ENCODE measurements around the gene TMEM161B. TPM values are rescaled to one million over a fixed set of nuclear protein-coding genes. Genes with fewer than 3 reads are reported as not detected.

The TMEM161B gene
- total RNA-seq, result 10 to 100 TPM in 1 of 2 donors, 1 to 10 TPM in 1; 6.4 to 11.7 TPM

DNA sequence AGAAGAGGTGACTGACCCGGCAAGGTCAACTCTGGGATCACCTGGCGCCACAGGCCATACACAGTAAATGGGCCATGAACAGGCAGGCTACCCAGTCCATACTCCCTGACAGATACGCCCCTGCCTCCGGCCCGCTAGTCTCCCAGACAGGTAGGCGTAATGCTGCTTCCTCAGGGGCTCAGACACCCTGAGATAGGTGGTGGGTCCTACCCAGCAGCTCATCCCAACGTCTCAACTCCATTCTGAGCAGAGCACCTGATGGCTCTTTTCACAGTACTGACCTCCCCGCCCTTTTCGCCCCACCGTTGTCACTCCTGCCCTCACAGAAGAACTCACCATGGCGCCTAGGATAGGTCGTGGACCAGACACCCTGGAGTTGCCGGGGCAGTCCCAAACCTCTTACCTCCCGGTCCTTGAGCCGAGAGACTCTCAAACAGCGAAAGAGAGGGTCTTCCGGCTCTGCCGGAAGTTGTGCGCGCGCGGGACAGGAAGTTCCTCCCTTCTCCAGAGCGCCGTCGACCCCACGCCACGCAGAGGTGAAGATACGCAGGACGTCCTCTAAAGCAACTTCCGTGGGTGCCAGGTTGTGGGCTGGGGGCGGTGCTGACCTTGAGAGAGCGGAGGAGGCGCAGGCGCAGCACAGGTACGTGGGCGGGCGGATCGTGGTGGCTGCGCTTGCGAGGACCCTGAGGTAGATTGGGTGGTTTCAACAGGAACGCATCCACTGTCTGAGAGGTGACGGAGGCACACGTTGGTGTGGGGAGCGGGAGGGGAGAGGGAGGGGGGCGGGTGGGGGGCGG is at the start of gene TMEM161B:
Gene TMEM161B, minus strand, starts transcription at position 461 of the 800 bp plus-strand sequence. Its CDS starts 122 bp downstream, at position 339.
- peak within 1 kb of the TSS; percentile 74 to 85 for H3K27ac ChIP-seq
- TF ChIP-seq, protein P1, sequence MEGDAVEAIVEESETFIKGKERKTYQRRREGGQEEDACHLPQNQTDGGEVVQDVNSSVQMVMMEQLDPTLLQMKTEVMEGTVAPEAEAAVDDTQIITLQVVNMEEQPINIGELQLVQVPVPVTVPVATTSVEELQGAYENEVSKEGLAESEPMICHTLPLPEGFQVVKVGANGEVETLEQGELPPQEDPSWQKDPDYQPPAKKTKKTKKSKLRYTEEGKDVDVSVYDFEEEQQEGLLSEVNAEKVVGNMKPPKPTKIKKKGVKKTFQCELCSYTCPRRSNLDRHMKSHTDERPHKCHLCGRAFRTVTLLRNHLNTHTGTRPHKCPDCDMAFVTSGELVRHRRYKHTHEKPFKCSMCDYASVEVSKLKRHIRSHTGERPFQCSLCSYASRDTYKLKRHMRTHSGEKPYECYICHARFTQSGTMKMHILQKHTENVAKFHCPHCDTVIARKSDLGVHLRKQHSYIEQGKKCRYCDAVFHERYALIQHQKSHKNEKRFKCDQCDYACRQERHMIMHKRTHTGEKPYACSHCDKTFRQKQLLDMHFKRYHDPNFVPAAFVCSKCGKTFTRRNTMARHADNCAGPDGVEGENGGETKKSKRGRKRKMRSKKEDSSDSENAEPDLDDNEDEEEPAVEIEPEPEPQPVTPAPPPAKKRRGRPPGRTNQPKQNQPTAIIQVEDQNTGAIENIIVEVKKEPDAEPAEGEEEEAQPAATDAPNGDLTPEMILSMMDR (IDR thresholded peaks at IDR 0.05), result no peak
- no peaks in the 10 kb centered on the region for H3K9me3 ChIP-seq
- peak within 1 kb of the TSS; percentile 73 to 87 for H3K4me3 ChIP-seq
- peaks cover 0 to 26% of the 10 kb centered on the region in 2 donors for H3K4me1 ChIP-seq
- peak; percentile 81 for DNase-seq (ENCODE audit: low spot score)
- no peaks in the 10 kb centered on the region for H3K27me3 ChIP-seq
- H3K36me3 ChIP-seq, result no peaks in the 10 kb centered on the region

DNA sequence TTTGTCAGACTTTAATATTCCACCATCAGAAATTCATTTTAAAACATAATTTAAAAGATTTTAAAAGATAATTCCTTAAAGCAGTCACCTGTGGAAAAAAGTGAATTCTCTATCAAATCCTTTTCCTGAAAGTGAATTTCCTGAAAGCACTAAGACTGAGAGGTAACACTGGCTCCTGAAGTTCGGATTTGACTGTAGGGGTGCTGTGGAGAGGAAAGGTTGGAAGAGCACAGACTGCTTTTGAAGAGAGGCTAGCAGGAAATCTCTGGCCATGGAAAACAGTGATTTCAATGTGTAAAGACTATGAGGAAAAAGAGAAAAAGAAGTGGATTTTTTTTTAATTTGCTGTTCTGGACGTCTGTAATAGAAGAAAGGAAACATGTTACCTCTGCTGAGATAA is 35.7 kb upstream of the TMEM161B start:
- no peaks in the 10 kb centered on the region for H3K9me3 ChIP-seq
- no peaks in the 10 kb centered on the region for H3K27me3 ChIP-seq
- no peak overlapping the region for H3K4me3 ChIP-seq
- no peaks in the 10 kb centered on the region for H3K4me1 ChIP-seq
- TF ChIP-seq, protein P1 (IDR thresholded peaks at IDR 0.05), result no peak
- no peak overlapping the region for H3K27ac ChIP-seq
- no peaks in the 10 kb centered on the region for H3K36me3 ChIP-seq
- DNase-seq (ENCODE audit: low spot score), result no peak

DNA sequence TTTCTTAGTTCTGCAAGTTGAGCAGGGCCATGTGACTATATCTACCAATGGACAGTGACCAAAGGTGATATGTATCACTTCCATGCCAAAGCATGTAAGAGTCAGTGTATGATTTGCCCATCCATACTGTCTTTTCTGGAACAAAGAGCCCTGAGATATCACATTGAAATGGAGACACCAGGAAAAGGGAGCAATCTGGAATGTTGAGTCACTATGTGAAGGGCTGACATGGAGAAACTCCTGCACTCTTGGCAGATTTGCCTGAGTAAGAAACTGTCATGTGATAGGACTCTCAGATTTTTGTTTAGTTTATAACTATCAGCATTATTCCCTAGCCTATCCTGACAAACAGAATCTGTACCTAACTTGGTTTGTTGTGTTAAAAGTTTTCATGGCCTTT is 29.8 kb upstream of the TMEM161B start:
- no peaks in the 10 kb centered on the region for H3K4me1 ChIP-seq
- H3K4me3 ChIP-seq, result no peak overlapping the region
- TF ChIP-seq, protein P1 (IDR thresholded peaks at IDR 0.05), result no peak
- DNase-seq (ENCODE audit: low spot score), result no peak
- H3K9me3 ChIP-seq, result peaks cover 0 to 12% of the 10 kb centered on the region in 2 donors
- H3K36me3 ChIP-seq, result peaks cover 8% of the 10 kb centered on the region
- H3K27me3 ChIP-seq, result no peaks in the 10 kb centered on the region
- no peak overlapping the region for H3K27ac ChIP-seq

DNA sequence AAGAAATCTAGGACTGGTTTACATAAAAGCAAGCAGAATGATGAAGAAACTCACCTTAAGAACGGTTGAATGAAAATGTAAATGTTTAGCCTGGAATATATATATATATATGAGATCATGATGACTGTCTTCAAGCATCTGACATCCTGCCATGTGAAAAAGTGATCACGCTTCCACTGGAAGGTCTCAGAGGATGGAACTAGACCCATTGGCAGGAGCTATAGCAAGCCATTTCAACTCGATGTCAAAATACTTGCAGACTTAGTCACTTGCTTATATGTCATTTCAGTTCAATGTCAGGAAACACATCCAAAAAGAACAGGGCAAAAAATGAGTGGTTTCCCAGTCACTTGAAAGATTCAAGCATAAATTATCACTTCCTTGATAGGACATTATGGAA is 22.2 kb upstream of the TMEM161B start:
- Histone ChIP-seq H3K4me3 (no peak overlapping the region), H3K9me3 (peaks cover 0 to 12% of the 10 kb centered on the region in 2 donors), H3K4me1 (no peaks in the 10 kb centered on the region), H3K27me3 (no peaks in the 10 kb centered on the region), H3K36me3 (peaks cover 46% of the 10 kb centered on the region), H3K27ac (no peak overlapping the region)
- TF ChIP-seq, protein P1 (IDR thresholded peaks at IDR 0.05), result no peak
- no peak for DNase-seq (ENCODE audit: low spot score)

DNA sequence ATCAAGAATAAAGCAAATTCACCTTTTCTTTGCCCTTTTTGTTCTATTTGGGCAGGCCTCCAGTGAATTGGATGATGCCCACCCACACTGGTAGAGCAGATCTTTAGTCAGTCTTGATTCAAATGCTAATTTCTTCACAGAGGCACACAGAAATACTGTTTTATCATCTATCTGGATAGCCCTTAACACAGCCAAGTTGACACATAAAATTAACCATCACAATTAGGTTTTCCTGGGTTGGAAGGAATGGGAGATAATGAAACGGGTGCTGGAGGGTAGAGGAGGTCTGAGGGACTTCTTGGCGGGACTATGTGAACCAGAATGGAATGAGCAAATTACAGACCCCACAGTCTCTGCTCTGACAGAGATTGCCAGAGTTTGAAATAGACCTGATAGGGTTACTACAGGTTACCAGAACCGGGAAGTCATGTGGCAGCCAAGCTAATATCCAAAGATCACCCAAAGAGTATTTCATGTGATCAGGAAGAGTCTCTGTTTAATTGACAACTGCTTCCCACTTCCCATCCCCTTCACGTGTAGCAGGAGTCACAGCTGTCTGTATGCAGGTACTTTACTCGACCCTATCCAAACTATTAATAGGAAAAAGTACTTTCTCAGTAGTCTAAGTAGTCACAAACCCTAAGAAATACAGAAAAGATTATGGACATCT is 20.0 kb upstream of the TMEM161B start:
- Histone ChIP-seq H3K36me3 (peaks cover 38% of the 10 kb centered on the region), H3K27ac (no peak overlapping the region), H3K4me1 (no peaks in the 10 kb centered on the region), H3K4me3 (no peak overlapping the region), H3K9me3 (no peaks in the 10 kb centered on the region), H3K27me3 (no peaks in the 10 kb centered on the region)
- TF ChIP-seq, protein P1 (IDR thresholded peaks at IDR 0.05), result no peak
- no peak for DNase-seq (ENCODE audit: low spot score)
